Astrocyte (in vitro differentiated cells and primary cell): Measurements from ENCODE around the gene VOPP1. TPM values are rescaled to one million over a fixed set of nuclear protein-coding genes. Genes with fewer than 3 reads are reported as not detected.

Experiments
- DNase-seq: peaks from one replicate; pipeline ENCODE4 v3.0.0-alpha.2; 2010; ENCODE audit warnings: low read depth
- FAIRE-seq: peaks from 2 replicates; lab custom pipeline; 2011; peaks lifted over from hg19 to GRCh38; lab: Jason Lieb, UNC
- H2AFZ ChIP-seq: 2 replicates; pipeline ENCODE4 v1.6.0; 2012; ENCODE audit warnings: low read depth, low read length, inconsistent platforms
- H3K27ac ChIP-seq: 2 replicates; pipeline ENCODE4 v1.5.1; 2011; ENCODE audit warnings: low read depth, low read length, inconsistent platforms
- H3K27me3 ChIP-seq: 2 replicates; pipeline ENCODE4 v1.6.0; 2011; ENCODE audit warnings: low read length, inconsistent platforms; ENCODE audit not compliant: insufficient read depth
- H3K36me3 ChIP-seq: 2 replicates; pipeline ENCODE4 v1.5.1; 2011; ENCODE audit warnings: low read length, inconsistent platforms; ENCODE audit not compliant: insufficient read depth
- H3K4me1 ChIP-seq: 2 replicates; pipeline ENCODE4 v1.5.1; 2011; ENCODE audit warnings: low read length, inconsistent platforms; ENCODE audit not compliant: insufficient read depth
- H3K4me2 ChIP-seq: 2 replicates; pipeline ENCODE4 v1.6.0; 2012; ENCODE audit warnings: low read length, inconsistent platforms
- H3K4me3 ChIP-seq: 2 replicates; pipeline ENCODE4 v1.5.1; 2011; ENCODE audit warnings: low read depth, mild to moderate bottlenecking, low read length, inconsistent platforms; ENCODE audit not compliant: insufficient read depth
- H3K79me2 ChIP-seq: 2 replicates; pipeline ENCODE4 v1.6.0; 2012; ENCODE audit warnings: mild to moderate bottlenecking, low read length, inconsistent platforms; ENCODE audit not compliant: insufficient read depth
- H3K9ac ChIP-seq: 2 replicates; pipeline ENCODE4 v1.6.0; 2012; ENCODE audit warnings: mild to moderate bottlenecking, low read length, inconsistent platforms
- H3K9me3 ChIP-seq: 2 replicates; pipeline ENCODE4 v1.5.1; 2012; ENCODE audit warnings: low read depth, mild to moderate bottlenecking, low read length, inconsistent platforms; ENCODE audit not compliant: insufficient read depth
- H4K20me1 ChIP-seq: 2 replicates; pipeline ENCODE4 v1.6.0; 2012; ENCODE audit warnings: low read length, inconsistent platforms; ENCODE audit not compliant: insufficient read depth
- H3K27ac Mint-ChIP-seq: one replicate; pipeline ENCODE4 v1.8.0; 2021; ENCODE audit warnings: mild to moderate bottlenecking, mixed read lengths; ENCODE audit not compliant: unreplicated experiment
- H3K27me3 Mint-ChIP-seq: one replicate; pipeline ENCODE4 v1.8.0; 2021; ENCODE audit warnings: low read depth, mixed read lengths; ENCODE audit not compliant: unreplicated experiment
- H3K36me3 Mint-ChIP-seq: one replicate; pipeline ENCODE4 v1.8.0; 2021; ENCODE audit warnings: low read depth, mixed read lengths; ENCODE audit not compliant: unreplicated experiment
- H3K4me1 Mint-ChIP-seq: one replicate; pipeline ENCODE4 v1.8.0; 2021; ENCODE audit warnings: low read depth, mixed read lengths; ENCODE audit not compliant: unreplicated experiment
- H3K4me3 Mint-ChIP-seq: one replicate; pipeline ENCODE4 v1.8.0; 2021; ENCODE audit warnings: mild to moderate bottlenecking, moderate library complexity, mixed read lengths; ENCODE audit not compliant: unreplicated experiment
- H3K9me3 Mint-ChIP-seq: one replicate; pipeline ENCODE4 v1.8.0; 2021; ENCODE audit warnings: mild to moderate bottlenecking, mixed read lengths; ENCODE audit not compliant: unreplicated experiment
- CTCF ChIP-seq: IDR thresholded peaks from 2 replicates; pipeline ENCODE4 v1.5.1; 2011; ENCODE audit warnings: low read depth, mild to moderate bottlenecking, inconsistent platforms, low read length, moderate library complexity; ENCODE audit not compliant: insufficient read depth
- EZH2 ChIP-seq: IDR thresholded peaks from 2 replicates; pipeline ENCODE4 v1.6.1; 2012; ENCODE audit warnings: mild to moderate bottlenecking, low read length, inconsistent platforms; ENCODE audit not compliant: insufficient read depth
- total RNA-seq: library from RNA; stranded (reverse); gene quantifications from 2 replicates; pipeline ENCODE4 v1.2.1, GENCODE V29; 2021

Gene VOPP1
- total RNA-seq, 1 donor from 2014 or later, result 133 TPM

- Mint-ChIP-seq H3K4me1 (peaks cover 18% of the 10 kb centered on the region), H3K4me3 (no peak overlapping the region), H3K27me3 (no peaks in the 10 kb centered on the region), H3K9me3 (no peaks in the 10 kb centered on the region), H3K36me3 (peaks cover 30% of the 10 kb centered on the region), H3K27ac (no peak overlapping the region)
- Histone ChIP-seq H3K36me3 (peaks cover 25% of the 10 kb centered on the region), H3K9me3 (no peaks in the 10 kb centered on the region), H3K27ac (no peak overlapping the region), H2AFZ (no peak overlapping the region), H3K27me3 (no peaks in the 10 kb centered on the region), H3K4me1 (no peaks in the 10 kb centered on the region), H3K4me3 (no peak overlapping the region), H3K79me2 (peaks cover 37% of the 10 kb centered on the region), H4K20me1 (peaks cover 91% of the 10 kb centered on the region), H3K4me2 (no peak overlapping the region), H3K9ac (no peak overlapping the region)
- FAIRE-seq, result no peak
- TF ChIP-seq CTCF (no peak), EZH2 (no peak)
- DNase-seq, result no peak
These were observed 56.6 kb downstream of the VOPP1 start for GRCh38 chr7:55515569-55516279.

- Mint-ChIP-seq H3K9me3 (no peaks in the 10 kb centered on the region), H3K27me3 (no peaks in the 10 kb centered on the region), H3K4me3 (no peak overlapping the region), H3K4me1 (peaks cover 13% of the 10 kb centered on the region), H3K27ac (no peak overlapping the region), H3K36me3 (peaks cover 30% of the 10 kb centered on the region)
- Histone ChIP-seq H3K79me2 (peaks cover 33% of the 10 kb centered on the region), H3K27me3 (no peaks in the 10 kb centered on the region), H3K4me2 (no peak overlapping the region), H3K27ac (no peak overlapping the region), H3K9ac (no peak overlapping the region), H3K9me3 (no peaks in the 10 kb centered on the region), H4K20me1 (peaks cover 89% of the 10 kb centered on the region), H3K36me3 (peaks cover 21% of the 10 kb centered on the region), H2AFZ (no peak overlapping the region), H3K4me1 (no peaks in the 10 kb centered on the region), H3K4me3 (no peak overlapping the region)
- TF ChIP-seq EZH2 (no peak), CTCF (no peak)
- FAIRE-seq (no peak), DNase-seq (no peak)
These were observed 57.6 kb downstream of the VOPP1 start for GRCh38 chr7:55514546-55515265.

- H3K27ac ChIP-seq, result no peak overlapping the region
- no peak overlapping the region for H2AFZ ChIP-seq
- FAIRE-seq (no peak), DNase-seq (no peak)
- H3K9me3 ChIP-seq, result no peaks in the 10 kb centered on the region
- H3K27me3 Mint-ChIP-seq, result no peaks in the 10 kb centered on the region
- H3K4me1 ChIP-seq, result no peaks in the 10 kb centered on the region
- no peak overlapping the region for H3K4me3 Mint-ChIP-seq
- TF ChIP-seq EZH2, result no peak
- no peak for TF ChIP-seq CTCF
- H3K9ac ChIP-seq, result no peak overlapping the region
- H3K36me3 ChIP-seq, result peaks cover 16% of the 10 kb centered on the region
- H3K79me2 ChIP-seq, result peaks cover 36% of the 10 kb centered on the region
- H3K4me1 Mint-ChIP-seq, result peaks cover 21% of the 10 kb centered on the region
- no peak overlapping the region for H3K4me3 ChIP-seq
- no peaks in the 10 kb centered on the region for H3K9me3 Mint-ChIP-seq
- H3K4me2 ChIP-seq, result no peak overlapping the region
- peaks cover 87% of the 10 kb centered on the region for H4K20me1 ChIP-seq
- no peak overlapping the region for H3K27ac Mint-ChIP-seq
- peaks cover 28% of the 10 kb centered on the region for H3K36me3 Mint-ChIP-seq
- H3K27me3 ChIP-seq, result no peaks in the 10 kb centered on the region
These were observed 58.4 kb downstream of the VOPP1 start for GRCh38 chr7:55513868-55514267.
